Measurements from ENCODE around the gene SPECC1.

- TF ChIP-seq CTCF (IDR thresholded peaks at IDR 0.05 in 2 of 3, conservative IDR thresholded peaks at IDR 0.05 in 1 of 3; ENCODE audit: control insufficient read depth in 2 of 3, extremely low read depth in 1 of 3, insufficient read depth in 1 of 3, low read depth in 3 of 3, low read length in 3 of 3) (no peak), SIN3A (IDR thresholded peaks at IDR 0.05; ENCODE audit: low read depth, low read length) (no peak), TAF1 (IDR thresholded peaks at IDR 0.05; ENCODE audit: borderline replicate concordance, low read depth, low read length) (no peak), HDAC6 (IDR thresholded peaks at IDR 0.05; ENCODE audit: unreplicated experiment) (no peak), CUX1 (IDR thresholded peaks at IDR 0.05; ENCODE audit: insufficient replicate concordance, low read depth, low read length) (no peak), BCLAF1 (IDR thresholded peaks at IDR 0.05) (no peak), YY1 (IDR thresholded peaks at IDR 0.05; ENCODE audit: low read depth, low read length) (no peak), NR2C2 (IDR thresholded peaks at IDR 0.05; ENCODE audit: borderline replicate concordance, control insufficient read depth, insufficient read length, low read depth) (no peak), CEBPZ (IDR thresholded peaks at IDR 0.05; ENCODE audit: low read depth, low read length) (no peak), POLR2AphosphoS5 (IDR thresholded peaks at IDR 0.05; ENCODE audit: low read length) (no peak)
These were observed 191.8 kb downstream of the SPECC1 start for GRCh38 chr17:20200865-20201458.
